Measurements from ENCODE around the gene PMPCA. TPM values are rescaled to one million over a fixed set of nuclear protein-coding genes. Genes with fewer than 3 reads are reported as not detected.

The PMPCA gene
- total RNA-seq, 1 experiment from 2014 or later = 103 TPM

DNA sequence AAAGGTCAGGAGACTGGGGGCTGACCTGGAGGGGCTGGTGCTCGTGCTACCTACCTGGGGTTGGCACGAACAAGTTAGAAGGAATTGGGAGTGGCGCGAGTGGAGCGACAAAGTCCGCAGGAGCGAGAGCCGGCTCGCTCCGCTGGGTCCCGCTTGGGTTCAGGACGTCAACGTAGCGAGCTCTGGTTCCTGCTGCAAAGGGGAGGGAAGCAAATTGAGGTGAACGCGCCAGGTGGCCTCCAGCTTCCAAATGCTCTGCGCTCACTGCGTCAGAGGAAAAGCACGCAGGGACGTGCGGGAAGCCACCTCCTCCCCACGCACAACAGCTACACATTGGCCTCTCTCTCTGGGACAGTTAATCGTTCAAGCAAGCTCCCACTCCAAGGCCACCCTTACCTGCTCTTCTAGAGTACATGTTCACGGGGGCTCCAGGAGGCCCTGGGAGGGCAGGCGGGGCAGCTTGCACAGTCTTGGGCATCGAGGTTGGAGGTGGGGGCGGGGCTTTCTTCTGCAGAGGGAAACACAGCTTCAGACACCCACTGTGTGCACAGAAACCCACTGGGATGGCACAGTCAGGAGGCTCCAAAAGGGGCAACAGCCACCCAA, 36.8 kb downstream of the PMPCA start:
- Mint-ChIP-seq H3K4me1 (no peaks in the 10 kb centered on the region), H3K27ac (peak overlapping the region; percentile 30; the same call in 1 of the 2 replicates), H3K36me3 (peaks cover 66% of the 10 kb centered on the region), H3K4me3 (no peak overlapping the region), H3K9me3 (no peaks in the 10 kb centered on the region), H3K27me3 (ENCODE audit: low read depth) (no peaks in the 10 kb centered on the region)
- ChIA-PET POLR2A (interaction anchor here (0.5 kb wide), 1 partner anchor 30 kb away, joined by 3 read pairs; no protein-coding TSS in a partner anchor), CTCF (no interaction called here)
- ATAC-seq = no peak
- DNase-seq (ENCODE audit: low spot score) = no peak
- TF ChIP-seq JUN (CRISPR knock-in tag; IDR thresholded peaks at IDR 0.05) = no peak
- TF ChIP-seq ZNF671 (CRISPR knock-in tag; IDR thresholded peaks at IDR 0.05) = no peak
- no peak for TF ChIP-seq ZNF416 (CRISPR knock-in tag; IDR thresholded peaks at IDR 0.05)
- TF ChIP-seq, protein P1, sequence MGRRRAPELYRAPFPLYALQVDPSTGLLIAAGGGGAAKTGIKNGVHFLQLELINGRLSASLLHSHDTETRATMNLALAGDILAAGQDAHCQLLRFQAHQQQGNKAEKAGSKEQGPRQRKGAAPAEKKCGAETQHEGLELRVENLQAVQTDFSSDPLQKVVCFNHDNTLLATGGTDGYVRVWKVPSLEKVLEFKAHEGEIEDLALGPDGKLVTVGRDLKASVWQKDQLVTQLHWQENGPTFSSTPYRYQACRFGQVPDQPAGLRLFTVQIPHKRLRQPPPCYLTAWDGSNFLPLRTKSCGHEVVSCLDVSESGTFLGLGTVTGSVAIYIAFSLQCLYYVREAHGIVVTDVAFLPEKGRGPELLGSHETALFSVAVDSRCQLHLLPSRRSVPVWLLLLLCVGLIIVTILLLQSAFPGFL (CRISPR knock-in tag; IDR thresholded peaks at IDR 0.05; ENCODE audit: borderline replicate concordance) = no peak
- no peak for TF ChIP-seq MLX (CRISPR knock-in tag; IDR thresholded peaks at IDR 0.05)
- TF ChIP-seq, protein P2, sequence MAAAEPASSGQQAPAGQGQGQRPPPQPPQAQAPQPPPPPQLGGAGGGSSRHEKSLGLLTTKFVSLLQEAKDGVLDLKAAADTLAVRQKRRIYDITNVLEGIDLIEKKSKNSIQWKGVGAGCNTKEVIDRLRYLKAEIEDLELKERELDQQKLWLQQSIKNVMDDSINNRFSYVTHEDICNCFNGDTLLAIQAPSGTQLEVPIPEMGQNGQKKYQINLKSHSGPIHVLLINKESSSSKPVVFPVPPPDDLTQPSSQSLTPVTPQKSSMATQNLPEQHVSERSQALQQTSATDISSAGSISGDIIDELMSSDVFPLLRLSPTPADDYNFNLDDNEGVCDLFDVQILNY (CRISPR knock-in tag; IDR thresholded peaks at IDR 0.05) = no peak
- TF ChIP-seq ZNF263 (CRISPR knock-in tag; IDR thresholded peaks at IDR 0.05; ENCODE audit: low read depth) = no peak
- no peak for TF ChIP-seq CREM (CRISPR knock-in tag; IDR thresholded peaks at IDR 0.05)

GRCh38 chr9:136448655-136449054, 38.2 kb downstream of the PMPCA start:
- Mint-ChIP-seq H3K36me3 (peaks cover 62% of the 10 kb centered on the region), H3K9me3 (no peaks in the 10 kb centered on the region)

More at GRCh38 chr9:136448655-136449054, 38.2 kb downstream of the PMPCA start:
- H3K27ac Mint-ChIP-seq = no peak overlapping the region
- no peak for TF ChIP-seq JAZF1 (CRISPR knock-in tag; IDR thresholded peaks at IDR 0.05)
- no peak for TF ChIP-seq ELF4 (CRISPR knock-in tag; IDR thresholded peaks at IDR 0.05; ENCODE audit: low read depth)
- no peak for TF ChIP-seq ZNF232 (CRISPR knock-in tag; IDR thresholded peaks at IDR 0.05)
- no peak for TF ChIP-seq ZNF121 (CRISPR knock-in tag; IDR thresholded peaks at IDR 0.05)
- TF ChIP-seq, protein P3, sequence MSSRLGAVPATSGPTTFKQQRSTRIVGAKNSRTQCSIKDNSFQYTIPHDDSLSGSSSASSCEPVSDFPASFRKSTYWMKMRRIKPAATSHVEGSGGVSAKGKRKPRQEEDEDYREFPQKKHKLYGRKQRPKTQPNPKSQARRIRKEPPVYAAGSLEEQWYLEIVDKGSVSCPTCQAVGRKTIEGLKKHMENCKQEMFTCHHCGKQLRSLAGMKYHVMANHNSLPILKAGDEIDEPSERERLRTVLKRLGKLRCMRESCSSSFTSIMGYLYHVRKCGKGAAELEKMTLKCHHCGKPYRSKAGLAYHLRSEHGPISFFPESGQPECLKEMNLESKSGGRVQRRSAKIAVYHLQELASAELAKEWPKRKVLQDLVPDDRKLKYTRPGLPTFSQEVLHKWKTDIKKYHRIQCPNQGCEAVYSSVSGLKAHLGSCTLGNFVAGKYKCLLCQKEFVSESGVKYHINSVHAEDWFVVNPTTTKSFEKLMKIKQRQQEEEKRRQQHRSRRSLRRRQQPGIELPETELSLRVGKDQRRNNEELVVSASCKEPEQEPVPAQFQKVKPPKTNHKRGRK (CRISPR knock-in tag; IDR thresholded peaks at IDR 0.05; ENCODE audit: borderline replicate concordance) = no peak
- no peak for TF ChIP-seq CREB1 (CRISPR knock-in tag; IDR thresholded peaks at IDR 0.05)
- TF ChIP-seq, protein P4, sequence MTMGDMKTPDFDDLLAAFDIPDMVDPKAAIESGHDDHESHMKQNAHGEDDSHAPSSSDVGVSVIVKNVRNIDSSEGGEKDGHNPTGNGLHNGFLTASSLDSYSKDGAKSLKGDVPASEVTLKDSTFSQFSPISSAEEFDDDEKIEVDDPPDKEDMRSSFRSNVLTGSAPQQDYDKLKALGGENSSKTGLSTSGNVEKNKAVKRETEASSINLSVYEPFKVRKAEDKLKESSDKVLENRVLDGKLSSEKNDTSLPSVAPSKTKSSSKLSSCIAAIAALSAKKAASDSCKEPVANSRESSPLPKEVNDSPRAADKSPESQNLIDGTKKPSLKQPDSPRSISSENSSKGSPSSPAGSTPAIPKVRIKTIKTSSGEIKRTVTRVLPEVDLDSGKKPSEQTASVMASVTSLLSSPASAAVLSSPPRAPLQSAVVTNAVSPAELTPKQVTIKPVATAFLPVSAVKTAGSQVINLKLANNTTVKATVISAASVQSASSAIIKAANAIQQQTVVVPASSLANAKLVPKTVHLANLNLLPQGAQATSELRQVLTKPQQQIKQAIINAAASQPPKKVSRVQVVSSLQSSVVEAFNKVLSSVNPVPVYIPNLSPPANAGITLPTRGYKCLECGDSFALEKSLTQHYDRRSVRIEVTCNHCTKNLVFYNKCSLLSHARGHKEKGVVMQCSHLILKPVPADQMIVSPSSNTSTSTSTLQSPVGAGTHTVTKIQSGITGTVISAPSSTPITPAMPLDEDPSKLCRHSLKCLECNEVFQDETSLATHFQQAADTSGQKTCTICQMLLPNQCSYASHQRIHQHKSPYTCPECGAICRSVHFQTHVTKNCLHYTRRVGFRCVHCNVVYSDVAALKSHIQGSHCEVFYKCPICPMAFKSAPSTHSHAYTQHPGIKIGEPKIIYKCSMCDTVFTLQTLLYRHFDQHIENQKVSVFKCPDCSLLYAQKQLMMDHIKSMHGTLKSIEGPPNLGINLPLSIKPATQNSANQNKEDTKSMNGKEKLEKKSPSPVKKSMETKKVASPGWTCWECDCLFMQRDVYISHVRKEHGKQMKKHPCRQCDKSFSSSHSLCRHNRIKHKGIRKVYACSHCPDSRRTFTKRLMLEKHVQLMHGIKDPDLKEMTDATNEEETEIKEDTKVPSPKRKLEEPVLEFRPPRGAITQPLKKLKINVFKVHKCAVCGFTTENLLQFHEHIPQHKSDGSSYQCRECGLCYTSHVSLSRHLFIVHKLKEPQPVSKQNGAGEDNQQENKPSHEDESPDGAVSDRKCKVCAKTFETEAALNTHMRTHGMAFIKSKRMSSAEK (CRISPR knock-in tag; IDR thresholded peaks at IDR 0.05; ENCODE audit: borderline replicate concordance) = no peak
- TF ChIP-seq CTCF (IDR thresholded peaks at IDR 0.05) = no peak
- TF ChIP-seq TEAD1 (CRISPR knock-in tag; IDR thresholded peaks at IDR 0.05) = no peak
- no peak for TF ChIP-seq MLX (CRISPR knock-in tag; IDR thresholded peaks at IDR 0.05)
- DNase-seq (ENCODE audit: low spot score) (no peak), ATAC-seq (no peak)
- POLR2A ChIA-PET = no interaction called here
- no peak overlapping the region for H3K4me3 Mint-ChIP-seq
- CTCF ChIA-PET = no interaction called here
- no peaks in the 10 kb centered on the region for H3K4me1 Mint-ChIP-seq
- no peaks in the 10 kb centered on the region for H3K27me3 Mint-ChIP-seq (ENCODE audit: low read depth)
